NT2/D1 (cell line): Measurements from ENCODE around the gene LANCL3.

ENCODE experiments used
- SUZ12 ChIP-seq: IDR thresholded peaks from 2 replicates; pipeline ENCODE4 v1.6.1; 2011; ENCODE audit not compliant: insufficient read length, insufficient read depth; ENCODE audit errors: extremely low read depth
- YY1 ChIP-seq: IDR thresholded peaks from 2 replicates; pipeline ENCODE4 v1.6.1; 2011; ENCODE audit not compliant: insufficient read length, insufficient read depth
- ZNF274 ChIP-seq: IDR thresholded peaks from 2 replicates; pipeline ENCODE4 v1.6.1; 2011; ENCODE audit warnings: mild to moderate bottlenecking, low read depth, low read length

GRCh38 chrX:37677765-37678164 lies 106.3 kb downstream of the LANCL3 start:
- TF ChIP-seq ZNF274 (no peak), SUZ12 (no peak), YY1 (no peak)
